Activated CD4-positive, CD25-positive, alpha-beta regulatory T cell treated with anti-CD3 and anti-CD28 coated beads, Interleukin-2, amount 50 U/mL, for 24 hours (primary cell): ENCODE data around the gene LYSMD2.

Experiments used
- ATAC-seq, 2 donors: fragments of 150-1000 bp; cut with Tn5 transposase; one replicate each; pipeline ENCODE4 v1.10.0; 2021; ENCODE audit warnings: mild to moderate bottlenecking in 1 of 2, moderate library complexity in 1 of 2

LYSMD2 gene

GRCh38 chr15:51718746-51719145, 18.7 kb downstream of the LYSMD2 start:
- no peak for ATAC-seq

- ATAC-seq = no peak
Measured at GRCh38 chr15:51718219-51718618, 19.2 kb downstream of the LYSMD2 start.

- no peak for ATAC-seq
Measured at GRCh38 chr15:51714911-51715310, 22.5 kb downstream of the LYSMD2 start.

GRCh38 chr15:51714162-51714561, 23.3 kb downstream of the LYSMD2 start:
- no peak for ATAC-seq

DNA sequence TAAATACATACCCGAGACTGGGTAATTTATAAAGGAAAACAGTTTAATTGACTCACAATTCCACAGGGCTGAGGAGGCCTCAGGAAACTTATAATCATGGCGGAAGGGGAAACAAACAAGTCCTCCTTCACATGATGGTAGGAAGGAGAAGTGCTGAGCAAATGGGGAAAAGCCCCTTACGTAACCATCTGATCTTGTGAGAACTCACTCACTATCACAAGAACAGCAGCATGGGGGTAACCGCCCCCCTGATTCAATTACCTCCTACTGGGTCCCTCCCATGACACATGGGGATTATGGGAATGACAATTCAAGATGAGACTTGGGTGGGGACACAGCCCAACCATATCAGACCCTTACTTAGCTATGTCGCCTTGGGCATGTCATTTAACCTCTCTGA, 28.4 kb downstream of the LYSMD2 start:
- no peak for ATAC-seq

- no peak for ATAC-seq
Measured at GRCh38 chr15:51708013-51708412, 29.4 kb downstream of the LYSMD2 start.

DNA sequence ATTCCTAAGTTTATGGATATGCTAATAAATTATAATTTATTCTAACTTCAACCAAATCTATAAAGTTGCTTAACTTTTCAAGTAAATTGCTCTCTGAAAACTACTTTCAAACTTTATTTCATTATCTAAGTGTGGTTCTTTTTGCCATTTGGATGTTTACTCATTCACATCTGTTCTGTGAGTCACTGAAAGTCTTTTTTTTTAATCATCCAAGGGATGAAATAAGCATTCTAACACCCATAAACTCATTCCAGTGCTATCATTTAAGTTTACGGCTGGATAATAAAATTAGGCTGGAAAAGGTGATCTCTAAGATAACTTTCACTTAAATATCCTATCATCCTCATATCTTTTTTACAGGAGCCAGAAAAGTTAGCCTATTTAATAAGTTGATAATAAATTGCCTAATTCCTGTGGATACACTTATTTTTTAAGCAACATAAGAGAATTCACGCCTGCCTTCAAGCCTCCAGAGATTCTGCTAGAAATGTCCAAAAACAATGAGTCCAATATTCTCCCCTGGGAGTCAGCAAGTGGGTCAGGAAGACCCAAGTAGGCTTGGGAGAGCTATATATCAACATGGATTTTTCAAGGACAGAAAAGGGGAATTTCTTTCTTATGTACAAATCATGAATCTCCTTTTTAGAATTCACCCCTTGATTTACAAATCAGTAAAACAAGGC, 30.4 kb downstream of the LYSMD2 start:
- ATAC-seq = no peak

DNA sequence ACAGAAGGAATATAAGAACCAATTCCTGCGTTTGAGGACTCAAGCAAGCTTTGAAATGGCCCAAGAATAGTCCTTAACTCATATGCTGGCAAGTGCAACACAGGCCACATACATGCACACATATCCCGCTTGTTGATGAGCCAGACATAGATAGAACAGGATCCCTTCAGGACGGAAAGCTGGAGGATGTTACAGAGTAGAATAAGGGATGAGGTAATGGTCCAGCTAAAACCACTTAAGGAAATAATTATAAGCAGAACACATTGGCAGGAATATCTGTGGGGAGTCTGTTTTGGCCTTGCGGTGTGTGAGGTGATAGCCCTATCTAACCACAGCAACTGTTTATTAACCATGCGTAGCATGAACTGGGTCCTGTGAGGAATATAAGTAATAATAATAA, 31.2 kb downstream of the LYSMD2 start:
- no peak for ATAC-seq

- ATAC-seq = no peak
Measured at GRCh38 chr15:51702710-51703109, 34.7 kb downstream of the LYSMD2 start.

GRCh38 chr15:51699373-51699772, 38.1 kb downstream of the LYSMD2 start:
- ATAC-seq = no peak

DNA sequence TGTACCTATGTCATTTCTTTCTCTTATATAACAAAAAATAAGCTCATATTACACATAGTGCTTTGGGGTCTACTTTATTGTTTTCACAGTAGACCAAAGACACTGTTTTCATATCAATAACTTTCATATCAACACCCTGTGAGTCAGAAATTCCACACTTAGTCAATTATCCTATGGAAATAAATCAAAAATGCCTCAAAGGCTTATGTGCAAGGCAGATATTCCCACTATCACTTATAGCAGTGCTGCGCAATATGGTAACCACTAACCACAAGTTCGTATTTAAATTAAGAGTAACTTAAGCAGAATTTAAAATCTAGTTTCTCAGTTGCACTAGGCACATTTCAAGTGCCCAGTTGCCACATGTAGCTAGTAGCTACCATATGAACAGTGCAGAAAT, 40.3 kb downstream of the LYSMD2 start:
- no peak for ATAC-seq

DNA sequence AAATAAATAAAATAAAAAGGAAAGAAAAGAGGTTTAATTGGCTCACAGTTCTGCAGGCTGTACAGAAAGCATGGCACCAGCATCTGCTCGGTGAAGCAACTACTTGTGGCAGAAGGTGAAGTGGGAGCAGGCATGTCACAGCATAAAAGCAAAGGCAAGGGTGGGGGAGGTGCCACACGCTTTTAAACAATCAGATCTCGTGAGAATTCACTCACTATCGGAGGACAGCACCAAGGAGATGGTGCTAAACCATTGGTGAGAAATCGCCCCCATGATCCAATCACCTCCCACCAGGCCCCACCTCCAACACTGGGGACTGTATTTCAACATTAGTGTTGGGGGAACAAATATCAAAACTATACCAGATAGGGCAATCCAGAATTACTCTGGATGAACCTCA, 40.9 kb downstream of the LYSMD2 start:
- ATAC-seq = no peak

- ATAC-seq = no peak
Measured at GRCh38 chr15:51692154-51692553, 45.3 kb downstream of the LYSMD2 start.

- no peak for ATAC-seq
Measured at GRCh38 chr15:51688863-51689262, 48.6 kb downstream of the LYSMD2 start.

DNA sequence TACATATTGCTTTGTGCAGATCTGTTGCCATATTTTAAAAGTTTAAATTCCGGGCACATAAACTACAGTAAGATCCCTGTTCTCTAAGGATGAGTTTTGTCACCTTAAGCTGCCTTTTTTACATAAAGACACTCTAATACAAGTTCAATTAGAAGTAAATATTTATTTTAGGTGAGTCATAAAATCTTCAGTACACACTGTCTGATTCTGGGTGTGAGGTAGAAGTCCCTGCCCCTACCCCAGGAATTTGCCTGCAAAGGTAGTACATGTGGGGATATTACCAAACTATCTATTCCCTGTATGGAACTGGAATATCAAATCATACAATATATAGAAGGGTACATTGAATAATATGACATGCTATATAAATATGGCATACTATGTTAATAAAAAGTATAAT, 49.9 kb downstream of the LYSMD2 start:
- no peak for ATAC-seq

- ATAC-seq = peak; percentile 46 to 55
Measured at GRCh38 chr15:51681303-51681963, 56.0 kb downstream of the LYSMD2 start, which contains the start of gene SCG3. Gene SCG3 (plus strand): TSS chr15:51681503. CDS start chr15:51681756, 253 bp downstream.

GRCh38 chr15:51680321-51680720, 57.1 kb downstream of the LYSMD2 start:
- no peak for ATAC-seq

- no peak for ATAC-seq
Measured at GRCh38 chr15:51678096-51678495, 59.4 kb downstream of the LYSMD2 start.

GRCh38 chr15:51677452-51677851, 60.0 kb downstream of the LYSMD2 start:
- no peak for ATAC-seq

DNA sequence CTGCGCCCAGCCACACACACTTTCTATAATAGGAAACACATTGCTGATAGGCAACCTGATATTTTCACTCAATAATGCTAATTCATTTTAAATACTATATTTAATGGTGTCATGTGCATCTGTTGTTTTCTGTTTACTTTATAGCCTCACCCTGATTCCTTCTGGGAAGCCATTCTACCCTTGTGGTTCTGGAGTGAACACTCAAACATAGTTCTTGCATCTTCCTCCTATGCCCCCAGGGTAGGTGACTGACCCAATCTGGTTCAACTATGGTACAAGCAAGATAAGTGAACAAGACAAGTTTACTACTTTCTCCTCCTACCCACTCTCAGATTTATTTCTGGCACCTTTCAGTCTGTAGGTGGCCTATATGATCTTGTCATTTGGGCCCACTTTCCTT, 60.4 kb downstream of the LYSMD2 start:
- no peak for ATAC-seq

DNA sequence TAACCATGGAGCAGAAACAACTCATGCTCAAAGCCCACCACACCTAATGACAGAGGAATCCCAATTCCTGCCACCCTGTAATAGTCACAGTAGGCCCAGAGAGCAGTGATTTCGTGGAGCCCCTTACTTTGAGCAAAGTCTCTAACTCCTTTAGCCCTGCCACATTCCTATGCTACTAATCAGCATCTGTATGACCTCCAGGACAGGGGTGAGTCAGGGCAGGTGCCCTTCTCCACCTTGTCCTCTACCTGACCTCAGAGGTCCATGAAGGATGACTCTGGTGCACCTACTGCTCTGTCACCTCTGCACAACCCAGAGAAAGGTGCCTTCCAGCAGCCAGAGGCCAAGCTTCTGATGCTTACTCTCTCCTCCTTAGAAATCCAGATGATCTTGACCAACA, 62.2 kb downstream of the LYSMD2 start:
- ATAC-seq = no peak
